Gastrocnemius medialis (tissue), 4 donors: ENCODE measurements around the gene OR2H2. TPM values are rescaled to one million over a fixed set of nuclear protein-coding genes. Genes with fewer than 3 reads are reported as not detected.

Experiments
- ATAC-seq, 2 donors: fragments of 150-250 bp; one replicate each; pipeline ENCODE4 v1.9.1; 2016
- DNase-seq, 2 donors: peaks; one replicate each; pipeline ENCODE4 v3.0.0-alpha.2; 2019
- H3K27ac ChIP-seq, 4 donors: fragments of 200-600 bp; sonication (generic); 1 replicate in 1 of 4; 2 replicates in 3 of 4; pipeline ENCODE4 v1.5.1; 2016 to 2018; ENCODE audit warnings: mild to moderate bottlenecking in 2 of 4, moderate library complexity in 1 of 4
- H3K27me3 ChIP-seq, 3 donors: fragments of 200-600 bp; sonication (generic) in 2 of 3; 1 replicate in 1 of 3; 2 replicates in 2 of 3; pipeline versions ENCODE4 v1.5.1 to v1.6.0; 2016 to 2019; ENCODE audit warnings: mild to moderate bottlenecking in 1 of 3, moderate library complexity in 1 of 3
- H3K36me3 ChIP-seq, 2 donors: fragments of 200-600 bp; sonication (generic) in 1 of 2; one replicate each; pipeline ENCODE4 v1.5.1; 2017 to 2018
- H3K4me1 ChIP-seq, 2 donors: fragments of 200-600 bp; sonication (generic) in 1 of 2; one replicate each; pipeline ENCODE4 v1.5.1; 2016 to 2017; ENCODE audit warnings: mild to moderate bottlenecking in 2 of 2
- H3K4me3 ChIP-seq, 4 donors: fragments of 200-600 bp; sonication (generic) in 3 of 4; 1 replicate in 1 of 4; 2 replicates in 3 of 4; pipeline ENCODE4 v1.5.1; 2016 to 2019; ENCODE audit warnings: mild to moderate bottlenecking in 2 of 4
- H3K9me3 ChIP-seq, 3 donors: fragments of 200-600 bp; sonication (generic) in 2 of 3; 1 replicate in 1 of 3; 2 replicates in 2 of 3; pipeline ENCODE4 v1.5.1; 2016 to 2019
- CTCF ChIP-seq, 5 experiments: fragments of 450-650 bp in 3 of 5; fragments of 200-600 bp in 2 of 5; sonication (generic) in 2 of 5; IDR thresholded peaks in 4 of 5; conservative IDR thresholded peaks in 1 of 5; 1 replicate in 4 of 5; 2 replicates in 1 of 5; pipeline ENCODE4 v1.5.1; 2016 to 2019; ENCODE audit warnings: antibody characterized with exemption in 5 of 5, mild to moderate bottlenecking in 3 of 5, moderate library complexity in 3 of 5
- POLR2A ChIP-seq, 2 donors: fragments of 450-650 bp; IDR thresholded peaks; one replicate each; pipeline ENCODE4 v1.6.1; 2017; ENCODE audit warnings: antibody characterized with exemption in 2 of 2, mild to moderate bottlenecking in 2 of 2, moderate library complexity in 2 of 2
- in situ Hi-C, 4 donors: fragments of 200-750 bp; cut with MboI; loops; one replicate each; pipeline versions ENCODE4 v1.15.0 to v1.8.0; 2017; ENCODE audit warnings: low sequenced_read_pairs in 4 of 4
- intact Hi-C: fragments of 100-400 bp; cut with DNase I; formaldehyde crosslinking; loops from one replicate; pipeline ENCODE4 v1.15.1; 2023; ENCODE audit warnings: low total_unique reads
- total RNA-seq, 4 donors: library from RNA; depleted of rRNA; stranded (reverse); fragments of >200 nt; gene quantifications; one replicate each; pipeline versions ENCODE4 v1.1.0 to v1.2.3, GENCODE V29; 2016

The OR2H2 gene
- total RNA-seq, 4 donors from 2014 or later, result not detected

DNA sequence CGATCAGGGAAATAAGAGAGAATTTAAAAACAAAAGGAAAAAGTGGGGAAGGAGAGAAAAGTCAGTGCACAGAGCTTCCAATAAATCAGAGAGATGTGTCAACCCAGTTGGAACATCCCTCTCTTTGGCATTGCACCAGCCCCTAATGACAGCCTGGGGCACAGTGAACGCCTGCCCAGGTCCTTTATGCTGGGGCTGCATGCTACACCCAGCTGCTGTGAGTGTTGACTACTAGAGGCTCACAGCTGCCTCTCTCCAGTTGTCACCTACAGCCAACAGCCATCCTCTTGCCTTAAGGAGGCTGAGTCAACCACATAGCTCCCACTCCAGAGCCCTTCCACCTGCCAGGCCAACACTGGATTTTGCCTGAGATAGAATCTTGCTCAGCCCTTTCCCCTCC is 19.0 kb downstream of the OR2H2 start:
- no peak overlapping the region for H3K4me3 ChIP-seq
- DNase-seq (no peak), ATAC-seq (no peak)
- H3K4me1 ChIP-seq, result no peaks in the 10 kb centered on the region
- no peaks in the 10 kb centered on the region for H3K27me3 ChIP-seq
- TF ChIP-seq POLR2A (IDR thresholded peaks at IDR 0.05) (no peak), CTCF (IDR thresholded peaks at IDR 0.05 in 4 of 5, conservative IDR thresholded peaks at IDR 0.05 in 1 of 5) (no peak)
- no peak overlapping the region for H3K27ac ChIP-seq
- intact Hi-C loops, result no loop called here
- in situ Hi-C loops, result no loop called here
- H3K9me3 ChIP-seq, result no peaks in the 10 kb centered on the region
- no peaks in the 10 kb centered on the region for H3K36me3 ChIP-seq

DNA sequence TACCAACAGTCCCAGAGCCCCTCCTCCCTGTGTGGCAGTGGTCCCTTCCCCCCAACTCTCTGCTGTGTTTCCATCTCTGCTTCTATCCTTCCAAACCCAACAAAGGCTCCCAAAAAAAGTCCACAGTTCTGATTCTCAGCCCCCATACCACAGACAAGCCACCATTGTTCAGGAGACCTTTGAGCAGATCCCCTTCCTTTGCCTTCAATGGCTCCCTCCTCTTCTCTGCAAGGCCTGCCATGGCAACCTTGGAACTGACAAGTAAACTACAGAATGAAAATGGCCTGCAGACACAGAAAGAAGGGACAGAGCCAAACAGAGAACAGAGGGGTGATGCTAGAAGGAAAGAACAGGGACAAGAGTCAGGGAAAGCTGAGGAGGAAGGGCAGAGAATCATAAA is 23.2 kb downstream of the OR2H2 start:
- no peaks in the 10 kb centered on the region for H3K27me3 ChIP-seq
- intact Hi-C loops (no loop called here), in situ Hi-C loops (no loop called here)
- no peak for DNase-seq
- ATAC-seq, result no peak
- H3K4me3 ChIP-seq, result no peak overlapping the region
- no peaks in the 10 kb centered on the region for H3K9me3 ChIP-seq
- H3K4me1 ChIP-seq, result no peaks in the 10 kb centered on the region
- H3K27ac ChIP-seq, result no peak overlapping the region
- TF ChIP-seq CTCF (IDR thresholded peaks at IDR 0.05 in 4 of 5, conservative IDR thresholded peaks at IDR 0.05 in 1 of 5) (no peak), POLR2A (IDR thresholded peaks at IDR 0.05) (no peak)
- peaks cover 0 to 6% of the 10 kb centered on the region in 2 donors for H3K36me3 ChIP-seq

- no peaks in the 10 kb centered on the region for H3K9me3 ChIP-seq
- in situ Hi-C loops, result no loop called here
Measured at GRCh38 chr6:29610540-29610939, 25.6 kb downstream of the OR2H2 start.

DNA sequence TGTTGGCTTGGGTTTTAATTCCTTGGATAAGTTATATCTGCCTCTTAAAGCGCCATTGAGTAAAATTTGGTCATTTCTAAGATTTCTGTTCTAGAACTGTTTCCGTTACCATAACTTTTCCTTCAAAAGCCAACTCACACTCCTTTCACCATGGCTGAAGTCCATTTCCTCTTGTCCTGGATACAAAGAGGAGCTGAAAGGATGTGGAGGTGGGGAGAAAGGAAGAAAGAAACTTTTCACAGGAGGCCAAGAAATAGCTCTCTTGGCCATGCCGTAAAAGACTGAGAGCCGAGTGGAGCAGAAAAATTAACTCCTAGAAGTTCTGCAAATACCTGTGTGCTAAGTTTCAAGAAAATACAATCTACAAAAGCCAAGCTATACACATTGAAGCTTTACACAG is 26.5 kb downstream of the OR2H2 start:
- intact Hi-C loops, result no loop called here
- DNase-seq (no peak), ATAC-seq (no peak)
- no peak for TF ChIP-seq CTCF (IDR thresholded peaks at IDR 0.05 in 4 of 5, conservative IDR thresholded peaks at IDR 0.05 in 1 of 5)
- TF ChIP-seq POLR2A (IDR thresholded peaks at IDR 0.05), result no peak
- H3K36me3 ChIP-seq, result peaks cover 0 to 8% of the 10 kb centered on the region in 2 donors
- H3K4me3 ChIP-seq, result no peak overlapping the region
- no peaks in the 10 kb centered on the region for H3K27me3 ChIP-seq
- in situ Hi-C loops, result no loop called here
- H3K4me1 ChIP-seq, result no peaks in the 10 kb centered on the region
- no peaks in the 10 kb centered on the region for H3K9me3 ChIP-seq
- no peak overlapping the region for H3K27ac ChIP-seq

More at GRCh38 chr6:29610540-29610939, 25.6 kb downstream of the OR2H2 start:
- no peaks in the 10 kb centered on the region for H3K4me1 ChIP-seq
- DNase-seq (no peak), ATAC-seq (no peak)
- no peaks in the 10 kb centered on the region for H3K27me3 ChIP-seq
- TF ChIP-seq CTCF (IDR thresholded peaks at IDR 0.05 in 4 of 5, conservative IDR thresholded peaks at IDR 0.05 in 1 of 5) (no peak), POLR2A (IDR thresholded peaks at IDR 0.05) (no peak)
- no peak overlapping the region for H3K27ac ChIP-seq
- no peak overlapping the region for H3K4me3 ChIP-seq
- intact Hi-C loops, result no loop called here
- H3K36me3 ChIP-seq, result peaks cover 0 to 8% of the 10 kb centered on the region in 2 donors
